SK-N-SH treated with all-trans-retinoic acid at 6 μM for 48 hours (cell line): ENCODE measurements around the gene EEA1.

Experiments
- ARNTL ChIP-seq: fragments of 450-650 bp; formaldehyde crosslinking; IDR thresholded peaks from 2 replicates; pipeline ENCODE4 v1.5.0; 2020; ENCODE audit warnings: low read depth, mild to moderate bottlenecking, moderate library complexity, borderline replicate concordance
- ESRRG ChIP-seq: fragments of 250-450 bp; sonication (Bioruptor Pico); IDR thresholded peaks from 2 replicates; pipeline ENCODE4 v1.6.1; 2021; ENCODE audit warnings: mild to moderate bottlenecking
- ISL1 ChIP-seq: fragments of 250-450 bp; sonication (Bioruptor Pico); IDR thresholded peaks from 2 replicates; pipeline ENCODE4 v2.1.2; 2022; ENCODE audit warnings: mild to moderate bottlenecking, moderate library complexity
- OSR1 ChIP-seq: fragments of 250-450 bp; sonication (Bioruptor Pico); IDR thresholded peaks from 2 replicates; pipeline ENCODE4 v1.8.0; 2022; ENCODE audit warnings: moderate library complexity, mild to moderate bottlenecking, inconsistent platforms
- PPARA ChIP-seq: fragments of 250-450 bp; sonication (Bioruptor Pico); IDR thresholded peaks from 2 replicates; pipeline ENCODE4 v1.5.0; 2020; ENCODE audit warnings: mild to moderate bottlenecking, borderline replicate concordance
- SNAI2 ChIP-seq: fragments of 250-450 bp; sonication (Bioruptor Pico); IDR thresholded peaks from 2 replicates; pipeline ENCODE4 v1.5.0; 2020; ENCODE audit warnings: mild to moderate bottlenecking, moderate library complexity
- ZC3H10 ChIP-seq: fragments of 250-450 bp; sonication (Bioruptor Pico); IDR thresholded peaks from 2 replicates; pipeline ENCODE4 v1.5.1; 2021; ENCODE audit warnings: mild to moderate bottlenecking, moderate library complexity
- ZFP3 ChIP-seq: fragments of 250-450 bp; sonication (Bioruptor Pico); IDR thresholded peaks from 2 replicates; pipeline ENCODE4 v1.5.0; 2020; ENCODE audit warnings: mild to moderate bottlenecking, moderate library complexity
- ZNF565 ChIP-seq: fragments of 450-650 bp; formaldehyde crosslinking; conservative IDR thresholded peaks from 2 replicates; pipeline ENCODE4 v1.5.0; 2020; ENCODE audit warnings: low read depth, mild to moderate bottlenecking, moderate library complexity
- TF ChIP-seq, protein P1 (sequence below): fragments of 250-450 bp; sonication (Bioruptor Pico); IDR thresholded peaks from 2 replicates; pipeline ENCODE4 v1.5.0; 2020; ENCODE audit warnings: mild to moderate bottlenecking, moderate library complexity
- TF ChIP-seq, protein P2 (sequence below): fragments of 250-450 bp; sonication (Bioruptor Pico); IDR thresholded peaks from 2 replicates; pipeline ENCODE4 v1.8.0; 2020; ENCODE audit warnings: mild to moderate bottlenecking, moderate library complexity, borderline replicate concordance
- TF ChIP-seq, protein P3 (sequence below): fragments of 250-450 bp; sonication (Bioruptor Pico); IDR thresholded peaks from 2 replicates; pipeline ENCODE4 v1.8.0; 2021; ENCODE audit warnings: low read depth, mild to moderate bottlenecking, moderate library complexity, borderline replicate concordance

DNA sequence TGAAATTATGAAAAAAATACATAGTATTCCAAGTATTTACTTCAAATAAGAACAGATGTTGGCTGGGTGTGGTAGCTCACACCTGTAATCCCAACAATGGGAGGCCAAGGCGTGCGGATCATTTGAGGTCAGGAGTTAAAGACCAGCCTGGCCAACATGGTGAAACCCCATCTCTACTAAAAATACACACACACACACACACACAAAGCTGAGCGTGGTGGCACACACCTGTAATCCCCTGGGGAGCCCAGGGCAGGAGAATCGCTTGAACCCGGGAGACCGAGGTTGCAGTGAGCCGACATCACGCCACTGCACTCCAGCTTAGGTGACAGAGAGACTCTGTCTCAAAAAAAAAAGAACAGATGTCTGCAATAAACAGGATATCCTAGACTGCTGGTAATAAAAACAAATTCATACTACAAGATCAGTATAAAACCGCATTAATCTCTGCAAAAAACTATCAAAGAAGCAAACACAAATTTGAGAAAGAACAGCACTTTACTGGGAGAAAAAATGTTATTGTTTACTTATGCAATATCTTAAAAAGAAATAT is 23.8 kb downstream of the EEA1 start:
- TF ChIP-seq ZFP3 (CRISPR knock-in tag) (no peak), ZC3H10 (CRISPR knock-in tag) (no peak), ISL1 (CRISPR knock-in tag) (no peak), ARNTL (CRISPR knock-in tag) (no peak), SNAI2 (no peak), ESRRG (no peak), OSR1 (CRISPR knock-in tag) (no peak), ZNF565 (CRISPR knock-in tag) (no peak), PPARA (CRISPR knock-in tag) (no peak)
- TF ChIP-seq, protein P1, sequence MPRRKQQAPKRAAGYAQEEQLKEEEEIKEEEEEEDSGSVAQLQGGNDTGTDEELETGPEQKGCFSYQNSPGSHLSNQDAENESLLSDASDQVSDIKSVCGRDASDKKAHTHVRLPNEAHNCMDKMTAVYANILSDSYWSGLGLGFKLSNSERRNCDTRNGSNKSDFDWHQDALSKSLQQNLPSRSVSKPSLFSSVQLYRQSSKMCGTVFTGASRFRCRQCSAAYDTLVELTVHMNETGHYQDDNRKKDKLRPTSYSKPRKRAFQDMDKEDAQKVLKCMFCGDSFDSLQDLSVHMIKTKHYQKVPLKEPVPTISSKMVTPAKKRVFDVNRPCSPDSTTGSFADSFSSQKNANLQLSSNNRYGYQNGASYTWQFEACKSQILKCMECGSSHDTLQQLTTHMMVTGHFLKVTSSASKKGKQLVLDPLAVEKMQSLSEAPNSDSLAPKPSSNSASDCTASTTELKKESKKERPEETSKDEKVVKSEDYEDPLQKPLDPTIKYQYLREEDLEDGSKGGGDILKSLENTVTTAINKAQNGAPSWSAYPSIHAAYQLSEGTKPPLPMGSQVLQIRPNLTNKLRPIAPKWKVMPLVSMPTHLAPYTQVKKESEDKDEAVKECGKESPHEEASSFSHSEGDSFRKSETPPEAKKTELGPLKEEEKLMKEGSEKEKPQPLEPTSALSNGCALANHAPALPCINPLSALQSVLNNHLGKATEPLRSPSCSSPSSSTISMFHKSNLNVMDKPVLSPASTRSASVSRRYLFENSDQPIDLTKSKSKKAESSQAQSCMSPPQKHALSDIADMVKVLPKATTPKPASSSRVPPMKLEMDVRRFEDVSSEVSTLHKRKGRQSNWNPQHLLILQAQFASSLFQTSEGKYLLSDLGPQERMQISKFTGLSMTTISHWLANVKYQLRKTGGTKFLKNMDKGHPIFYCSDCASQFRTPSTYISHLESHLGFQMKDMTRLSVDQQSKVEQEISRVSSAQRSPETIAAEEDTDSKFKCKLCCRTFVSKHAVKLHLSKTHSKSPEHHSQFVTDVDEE (CRISPR knock-in tag), result no peak
- TF ChIP-seq, protein P2, sequence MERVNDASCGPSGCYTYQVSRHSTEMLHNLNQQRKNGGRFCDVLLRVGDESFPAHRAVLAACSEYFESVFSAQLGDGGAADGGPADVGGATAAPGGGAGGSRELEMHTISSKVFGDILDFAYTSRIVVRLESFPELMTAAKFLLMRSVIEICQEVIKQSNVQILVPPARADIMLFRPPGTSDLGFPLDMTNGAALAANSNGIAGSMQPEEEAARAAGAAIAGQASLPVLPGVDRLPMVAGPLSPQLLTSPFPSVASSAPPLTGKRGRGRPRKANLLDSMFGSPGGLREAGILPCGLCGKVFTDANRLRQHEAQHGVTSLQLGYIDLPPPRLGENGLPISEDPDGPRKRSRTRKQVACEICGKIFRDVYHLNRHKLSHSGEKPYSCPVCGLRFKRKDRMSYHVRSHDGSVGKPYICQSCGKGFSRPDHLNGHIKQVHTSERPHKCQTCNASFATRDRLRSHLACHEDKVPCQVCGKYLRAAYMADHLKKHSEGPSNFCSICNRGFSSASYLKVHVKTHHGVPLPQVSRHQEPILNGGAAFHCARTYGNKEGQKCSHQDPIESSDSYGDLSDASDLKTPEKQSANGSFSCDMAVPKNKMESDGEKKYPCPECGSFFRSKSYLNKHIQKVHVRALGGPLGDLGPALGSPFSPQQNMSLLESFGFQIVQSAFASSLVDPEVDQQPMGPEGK (CRISPR knock-in tag), result no peak
- TF ChIP-seq, protein P3, sequence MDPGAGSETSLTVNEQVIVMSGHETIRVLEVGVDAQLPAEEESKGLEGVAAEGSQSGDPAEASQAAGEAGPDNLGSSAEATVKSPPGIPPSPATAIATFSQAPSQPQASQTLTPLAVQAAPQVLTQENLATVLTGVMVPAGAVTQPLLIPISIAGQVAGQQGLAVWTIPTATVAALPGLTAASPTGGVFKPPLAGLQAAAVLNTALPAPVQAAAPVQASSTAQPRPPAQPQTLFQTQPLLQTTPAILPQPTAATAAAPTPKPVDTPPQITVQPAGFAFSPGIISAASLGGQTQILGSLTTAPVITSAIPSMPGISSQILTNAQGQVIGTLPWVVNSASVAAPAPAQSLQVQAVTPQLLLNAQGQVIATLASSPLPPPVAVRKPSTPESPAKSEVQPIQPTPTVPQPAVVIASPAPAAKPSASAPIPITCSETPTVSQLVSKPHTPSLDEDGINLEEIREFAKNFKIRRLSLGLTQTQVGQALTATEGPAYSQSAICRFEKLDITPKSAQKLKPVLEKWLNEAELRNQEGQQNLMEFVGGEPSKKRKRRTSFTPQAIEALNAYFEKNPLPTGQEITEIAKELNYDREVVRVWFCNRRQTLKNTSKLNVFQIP (CRISPR knock-in tag), result no peak
